HG03439 (cell line): ENCODE results near the gene MAP2K2.
"Not testable (repeated sequence)": the region's sequence is repeated elsewhere in the genome, so short reads cannot be mapped to it uniquely, and the experiment has no call there.

Source experiments
- ATAC-seq: cut with Tn5 transposase; IDR thresholded peaks from one replicate; pipeline ENCODE4 v1.9.1; 2021; ENCODE audit warnings: mild to moderate bottlenecking, moderate library complexity; ENCODE audit not compliant: unreplicated experiment

Gene MAP2K2

DNA sequence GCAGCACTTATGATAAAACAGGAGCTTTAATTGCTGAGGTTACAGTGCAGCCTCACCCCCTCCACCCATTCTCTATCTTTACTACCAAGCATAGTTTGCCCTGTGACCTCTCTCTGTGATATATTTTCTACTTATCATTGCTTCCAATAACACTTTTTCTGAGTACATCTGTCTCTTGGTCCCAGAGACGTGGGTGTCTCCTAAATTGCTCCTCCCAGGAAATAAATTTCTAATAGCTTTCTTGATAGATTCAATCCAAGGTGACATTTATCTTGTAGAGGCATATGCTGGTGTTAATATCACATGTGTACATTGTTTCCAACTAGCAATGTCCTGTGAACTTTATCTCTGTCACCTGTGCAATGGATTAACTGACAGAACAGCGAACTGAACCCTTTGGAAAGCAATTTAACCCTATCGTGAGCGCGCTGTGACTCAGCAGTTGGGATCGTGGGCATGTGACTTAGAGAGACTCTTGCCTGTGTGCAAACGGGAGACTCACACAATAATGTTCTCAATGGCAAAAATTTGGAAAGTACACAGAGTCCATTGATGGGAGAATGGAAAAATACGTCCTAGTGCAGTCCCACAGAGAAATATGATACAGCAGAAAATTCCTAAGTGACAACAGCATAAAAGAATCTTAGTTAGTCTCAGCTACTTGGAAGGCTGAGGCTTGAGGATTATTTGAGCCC is 7.0 kb upstream of the MAP2K2 start:
- ATAC-seq = no peak

DNA sequence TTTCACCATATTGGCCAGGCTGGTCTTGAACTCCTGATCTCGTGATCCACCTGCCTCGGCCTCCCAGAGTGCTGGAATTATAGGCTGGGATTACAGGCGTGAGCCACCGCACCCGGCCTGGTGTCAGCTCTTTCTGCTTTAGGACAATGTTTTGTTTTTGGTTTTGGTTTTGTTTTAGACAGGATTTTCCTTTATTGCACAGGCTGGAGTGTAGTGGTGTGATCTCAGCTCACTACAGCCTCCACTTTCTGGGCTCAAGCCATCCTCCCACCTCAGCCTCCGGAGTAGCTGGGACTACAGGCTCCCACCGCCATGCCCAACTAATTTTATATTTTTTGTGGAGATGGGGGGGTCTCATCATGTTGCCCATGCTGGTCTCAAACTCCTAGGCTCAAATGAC is 5.1 kb upstream of the MAP2K2 start:
- ATAC-seq = not testable (repeated sequence)

DNA sequence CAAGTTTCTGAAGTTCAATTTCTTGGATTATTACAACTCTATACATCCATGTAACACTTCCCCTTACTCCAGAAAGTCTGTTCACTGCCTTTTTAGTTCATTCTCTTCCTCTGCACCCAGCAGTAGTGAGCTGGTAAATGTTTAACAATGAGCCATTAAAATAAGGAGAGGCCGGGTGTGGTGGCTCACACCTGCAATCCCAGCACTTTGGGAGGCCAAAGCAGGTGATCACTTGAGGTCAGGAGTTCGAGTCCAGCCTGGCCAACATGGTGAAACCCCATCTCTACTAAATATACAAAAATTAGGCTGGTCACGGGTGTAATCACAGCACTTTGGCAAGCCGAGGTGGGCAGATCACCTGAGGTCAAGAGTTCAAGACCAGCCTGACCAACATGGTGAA is 3.4 kb upstream of the MAP2K2 start:
- not testable (repeated sequence) for ATAC-seq

DNA sequence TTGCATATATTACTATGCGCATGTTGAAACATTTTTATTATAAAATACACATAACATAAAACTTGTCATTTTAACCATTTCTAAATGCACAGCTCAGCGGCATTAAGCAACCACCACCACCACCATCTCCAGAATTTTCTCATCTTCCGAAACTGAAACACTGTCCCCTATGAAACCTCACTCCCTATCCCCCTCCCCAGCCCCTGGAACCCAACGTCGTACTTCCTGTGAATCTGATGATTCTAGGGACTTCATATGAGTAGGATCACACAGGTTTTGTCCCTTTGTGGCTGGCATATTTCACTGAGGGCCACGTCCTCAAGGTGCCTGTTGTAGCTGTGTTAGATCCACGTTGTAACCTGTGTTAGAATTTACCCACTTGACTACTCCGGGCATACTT is 716 bp upstream of the MAP2K2 start:
- no peak for ATAC-seq

DNA sequence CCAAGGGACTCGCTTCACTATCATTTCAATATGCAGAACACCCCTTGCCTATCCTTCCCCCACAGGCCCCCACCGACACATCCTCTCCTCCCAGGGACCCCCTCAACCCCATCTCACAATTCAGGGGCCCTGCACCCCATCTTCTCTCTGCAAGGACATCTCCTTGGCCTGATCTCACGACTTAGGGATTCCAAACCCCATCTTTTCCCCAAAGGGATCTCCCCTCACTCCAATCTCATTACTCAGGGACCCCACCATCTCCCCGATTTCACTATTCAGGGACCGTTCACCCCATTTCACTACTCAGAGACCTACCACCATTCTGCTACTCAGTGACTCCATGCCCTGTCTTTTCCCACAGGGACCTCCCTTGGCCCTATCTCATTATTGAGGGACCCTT is 1.4 kb downstream of the MAP2K2 start:
- no peak for ATAC-seq

DNA sequence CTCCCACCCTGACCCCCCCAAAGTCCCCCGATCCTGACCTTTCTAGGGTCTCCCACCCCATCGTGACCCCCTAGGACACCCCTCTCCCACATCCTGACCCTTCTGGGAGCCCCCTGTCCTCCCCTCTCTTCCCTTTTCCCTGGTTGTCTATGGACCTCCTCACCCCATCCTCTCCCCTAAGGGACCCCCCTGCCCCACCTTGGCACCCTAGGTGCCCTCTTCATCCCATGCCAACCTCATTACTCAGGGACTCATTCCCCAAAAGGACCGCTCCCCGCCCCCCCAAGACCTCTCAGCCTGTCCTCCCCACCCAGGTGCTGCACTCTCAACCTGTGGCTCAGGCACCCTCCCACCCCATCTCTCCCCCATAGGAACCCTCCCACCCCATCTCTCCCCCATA is 2.1 kb downstream of the MAP2K2 start:
- ATAC-seq = no peak

DNA sequence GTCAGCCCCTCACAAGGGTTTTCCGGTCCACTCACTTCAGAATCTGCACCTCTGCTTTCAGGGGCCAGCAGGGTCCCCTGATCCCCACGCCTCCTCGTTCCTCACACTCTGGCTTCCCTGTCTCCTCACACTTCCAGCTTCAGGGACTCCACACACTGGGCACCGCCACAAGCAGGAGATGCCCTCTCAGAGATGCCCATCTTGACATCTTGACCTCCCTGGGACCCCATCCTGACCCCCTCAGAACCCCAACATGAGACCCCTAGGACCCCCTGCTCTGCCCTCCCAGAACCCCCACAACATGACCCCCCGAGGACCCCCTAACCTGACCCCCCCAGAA is 2.7 kb downstream of the MAP2K2 start:
- no peak for ATAC-seq

DNA sequence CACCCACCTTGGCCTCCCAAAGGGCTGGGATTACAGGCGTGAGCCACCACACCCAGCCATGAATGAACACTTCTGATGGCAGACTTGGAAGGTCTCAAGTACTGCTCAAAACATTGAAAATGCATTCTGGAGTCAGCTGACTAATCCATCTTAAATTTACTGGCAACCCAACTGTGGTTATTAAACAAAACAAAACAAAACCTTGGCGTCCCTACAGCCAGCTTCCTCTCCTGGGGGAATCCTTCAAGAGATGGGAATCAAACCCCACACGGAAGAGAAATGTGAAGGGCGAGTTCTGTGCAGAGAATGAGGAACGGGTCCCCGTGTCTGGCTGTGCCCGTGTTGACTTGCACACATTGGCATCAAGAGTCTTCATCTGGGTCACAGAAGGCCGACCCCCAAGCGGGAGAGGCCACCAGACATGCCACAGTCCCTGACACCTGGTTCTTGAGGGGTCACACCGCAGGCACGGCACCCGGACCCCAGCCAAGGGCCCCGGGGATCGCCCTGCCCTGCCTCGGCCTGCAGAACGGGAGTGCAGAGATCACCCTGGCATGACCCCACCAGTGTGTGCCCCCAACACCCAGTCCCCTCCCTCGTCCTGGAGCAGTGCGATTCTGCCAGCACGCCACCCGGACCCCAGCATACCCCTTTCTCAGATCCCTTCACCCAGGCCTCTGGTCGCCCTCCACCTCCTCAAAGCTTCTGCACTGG is 3.2 kb downstream of the MAP2K2 start:
- ATAC-seq = no peak

DNA sequence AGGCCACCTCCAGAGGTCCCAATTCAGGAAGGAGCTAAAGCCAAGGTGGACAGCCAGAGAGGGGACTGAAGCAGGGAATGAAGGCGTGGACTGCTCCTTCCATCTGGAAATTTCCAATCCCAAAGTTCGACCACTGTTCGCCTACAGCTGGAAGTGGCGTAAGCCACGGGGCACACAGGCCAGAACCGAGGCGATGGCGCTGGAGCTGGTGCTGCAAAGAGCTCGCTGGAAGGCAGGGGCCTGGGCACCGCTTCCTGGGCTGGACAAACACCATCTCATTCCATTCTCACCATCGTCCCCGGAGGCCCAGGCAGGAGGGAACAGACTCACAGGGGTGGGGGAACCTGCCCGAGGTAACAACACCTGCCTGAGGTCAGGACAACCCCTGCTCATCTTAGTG is 4.2 kb downstream of the MAP2K2 start:
- ATAC-seq = no peak

DNA sequence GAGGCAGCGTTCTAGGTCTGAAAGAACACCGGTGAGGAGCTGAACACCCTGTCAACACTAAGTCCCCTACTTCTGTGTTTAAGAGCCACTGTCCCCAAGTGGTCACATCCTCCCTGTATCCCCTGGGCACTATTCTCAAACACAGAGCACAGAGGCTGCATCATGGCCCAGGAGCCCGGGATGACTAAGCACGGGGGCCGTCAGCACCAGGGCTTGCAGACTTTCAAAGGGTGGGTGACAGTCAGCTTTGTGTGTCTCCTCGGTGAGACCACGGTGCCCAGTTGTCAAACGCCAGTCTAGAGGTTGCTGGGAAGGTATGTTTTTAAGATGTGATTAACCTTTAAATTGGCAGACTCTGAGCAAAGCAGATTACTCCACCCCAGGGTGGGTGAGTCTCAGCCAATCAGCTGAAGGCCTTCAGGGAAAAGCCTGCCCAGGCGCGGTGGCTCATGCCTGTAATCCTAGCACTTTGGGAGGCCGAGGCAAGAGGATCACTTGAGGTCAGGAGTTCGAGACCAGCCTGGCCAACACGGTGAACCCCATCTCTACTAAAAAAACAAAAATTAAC is 8.0 kb downstream of the MAP2K2 start:
- ATAC-seq = peak; percentile 33

DNA sequence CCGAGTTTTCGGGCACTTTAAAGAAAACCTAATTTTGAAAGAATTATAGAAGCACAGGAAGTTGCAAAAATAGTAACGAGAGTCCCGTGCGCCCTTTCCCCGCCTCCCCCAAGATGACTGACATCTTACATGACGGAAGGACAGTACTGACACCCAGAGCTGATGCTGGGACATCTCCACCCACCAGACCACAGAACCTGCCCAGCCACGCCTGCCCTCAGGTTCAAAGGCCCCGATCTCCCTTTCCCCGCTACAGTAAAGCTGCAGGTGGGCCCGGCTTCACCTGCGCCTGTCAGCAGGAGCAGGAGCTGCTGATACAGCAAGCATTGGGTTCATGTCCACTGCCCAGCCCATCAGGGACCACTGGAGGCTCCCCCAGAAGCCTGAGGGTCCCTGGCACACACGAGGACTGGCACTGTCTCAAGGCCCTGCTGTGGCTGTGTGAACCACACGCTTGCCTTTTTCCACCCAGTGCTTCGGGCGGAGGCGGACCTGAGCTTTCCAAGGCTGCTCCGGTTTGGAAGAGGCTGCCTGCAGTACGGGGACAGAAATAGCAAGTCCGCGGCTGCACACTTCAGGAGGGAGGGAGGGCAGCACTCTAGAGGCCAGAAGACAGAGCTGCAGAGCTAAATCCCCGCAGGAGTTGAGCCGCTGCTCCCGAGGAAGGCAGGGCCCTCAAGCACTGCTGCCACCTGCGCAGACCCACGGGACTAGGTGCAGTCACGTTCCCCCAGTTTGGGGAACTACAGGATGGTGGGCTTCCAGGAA is 8.7 kb downstream of the MAP2K2 start:
- ATAC-seq = peak; percentile 59

DNA sequence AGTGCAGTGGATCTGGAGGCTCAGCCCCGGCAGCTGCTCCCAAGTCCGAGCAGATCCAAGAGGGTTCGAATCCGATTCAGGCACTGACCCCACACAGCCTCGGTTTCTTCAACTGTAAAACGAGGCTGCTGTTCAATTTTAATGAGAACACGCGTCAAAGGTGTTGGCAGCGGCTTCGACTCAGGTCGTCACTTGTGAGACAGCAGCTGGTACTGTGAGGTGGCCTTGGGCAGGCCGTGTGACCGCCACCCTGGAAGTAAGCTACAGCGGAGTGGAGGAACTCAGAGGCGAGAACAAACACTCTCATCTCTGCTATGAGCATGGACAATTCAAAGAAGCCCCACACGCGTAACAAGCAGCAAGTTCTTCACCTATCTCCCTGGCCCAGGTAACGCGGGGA is 9.7 kb downstream of the MAP2K2 start:
- ATAC-seq = no peak

DNA sequence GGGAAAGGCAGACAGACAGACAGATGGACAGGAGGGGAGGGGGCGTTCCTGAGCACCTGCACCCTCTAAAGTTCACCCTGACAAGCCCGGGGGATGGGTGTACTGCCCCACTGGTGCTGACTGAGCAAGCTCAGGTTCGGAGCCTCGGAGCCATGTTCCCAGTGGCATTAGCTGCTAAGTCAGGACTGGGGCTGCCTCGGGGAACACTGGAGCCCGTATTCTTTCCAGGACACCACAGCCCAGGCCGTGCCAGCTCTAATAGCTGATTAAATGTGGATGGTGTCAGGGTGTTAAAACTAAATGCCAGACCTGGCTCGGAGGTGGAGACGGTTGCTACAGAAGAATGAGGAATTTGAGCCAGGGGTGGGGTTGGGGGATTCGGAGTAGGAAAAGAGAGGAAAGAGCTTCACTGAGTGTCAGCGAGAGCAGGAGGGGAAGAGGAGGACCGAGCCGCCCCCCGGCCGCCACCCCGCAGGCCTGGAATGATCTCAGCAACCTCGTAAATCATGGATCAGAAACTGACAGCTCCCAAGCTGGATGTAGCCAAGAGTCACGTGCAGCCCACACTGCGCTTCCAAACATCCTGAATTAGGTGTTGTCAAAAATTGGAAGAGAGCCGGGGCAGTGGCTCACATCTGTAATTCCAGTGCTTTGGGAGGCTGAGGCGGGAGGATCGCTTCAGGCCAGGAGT is 10.4 kb downstream of the MAP2K2 start:
- no peak for ATAC-seq

DNA sequence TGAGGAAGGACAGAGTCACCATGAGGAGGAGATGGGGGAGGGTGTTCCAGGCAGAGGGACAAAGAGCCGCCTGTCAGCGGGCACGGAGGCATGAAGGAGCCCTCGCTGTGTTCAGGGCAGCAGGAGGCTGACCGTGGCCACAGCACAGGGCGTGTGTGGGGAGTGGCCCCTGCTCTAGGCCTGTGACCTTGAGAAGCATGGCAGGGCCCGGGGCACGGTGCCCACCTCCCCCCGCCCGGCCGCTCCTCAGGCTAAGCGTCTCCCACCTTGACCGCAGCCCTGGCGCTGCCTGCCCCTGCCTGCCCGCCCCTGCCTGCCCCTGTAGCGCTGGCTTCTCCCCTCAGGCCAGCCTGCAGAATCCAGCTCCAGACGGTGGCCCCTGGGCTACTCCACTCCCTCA is 11.6 kb downstream of the MAP2K2 start:
- ATAC-seq = no peak

DNA sequence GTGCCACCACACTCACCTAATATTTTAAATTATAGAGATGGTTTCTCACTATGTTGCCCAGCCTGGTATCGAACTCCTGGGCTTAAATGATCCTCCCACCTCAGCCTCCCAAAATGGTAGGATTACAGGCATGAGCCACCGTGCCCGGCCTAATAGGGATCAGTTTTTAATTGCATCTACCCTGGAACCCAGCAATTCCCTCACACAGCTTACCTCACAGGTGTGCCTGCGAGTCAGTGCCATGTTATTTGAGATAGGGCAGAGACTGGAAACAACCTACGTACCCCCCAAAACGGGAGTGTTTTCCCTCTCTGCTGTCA is 14.3 kb downstream of the MAP2K2 start:
- no peak for ATAC-seq

DNA sequence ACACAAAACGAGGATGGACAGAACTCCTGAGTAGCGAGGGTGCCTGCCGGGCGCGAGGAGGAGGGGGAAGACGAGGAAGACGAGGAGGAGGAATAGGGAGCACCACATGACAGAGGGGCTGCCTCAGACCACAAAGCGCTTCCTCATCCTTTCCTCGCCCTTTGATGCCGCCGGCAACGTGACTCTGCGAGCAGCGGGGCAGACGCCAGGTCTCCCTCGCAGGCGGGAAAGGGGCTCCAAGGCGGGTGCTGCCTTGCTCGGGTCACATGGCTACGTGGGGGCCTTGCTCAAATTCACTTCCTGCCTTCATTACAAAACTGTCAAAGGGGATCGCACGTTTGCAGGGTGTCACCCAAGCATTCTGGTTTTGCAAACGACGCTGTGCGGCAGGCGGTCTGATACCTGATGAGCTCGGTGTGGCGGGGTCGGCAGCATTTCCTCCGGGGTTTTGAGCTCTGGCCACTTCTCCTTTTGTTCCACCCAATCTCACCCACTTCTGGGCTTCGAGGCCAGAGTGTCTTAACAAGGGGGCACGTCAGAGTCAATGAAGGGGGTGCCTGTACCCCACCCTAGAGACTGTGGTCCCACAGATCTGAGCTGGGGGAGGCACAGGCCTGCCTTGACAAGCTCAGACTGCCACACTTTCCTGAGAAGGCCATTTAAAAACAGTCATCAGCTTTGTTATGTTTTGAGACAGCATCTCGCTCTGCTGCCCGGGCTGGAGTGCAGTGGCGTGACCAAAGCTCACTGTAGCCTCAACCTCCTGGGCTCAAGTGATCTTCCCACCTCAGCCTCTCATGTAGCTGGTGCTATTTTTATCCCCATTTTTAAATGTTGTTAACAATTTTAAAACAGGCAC is 14.9 kb downstream of the MAP2K2 start:
- peak; percentile 51 for ATAC-seq

DNA sequence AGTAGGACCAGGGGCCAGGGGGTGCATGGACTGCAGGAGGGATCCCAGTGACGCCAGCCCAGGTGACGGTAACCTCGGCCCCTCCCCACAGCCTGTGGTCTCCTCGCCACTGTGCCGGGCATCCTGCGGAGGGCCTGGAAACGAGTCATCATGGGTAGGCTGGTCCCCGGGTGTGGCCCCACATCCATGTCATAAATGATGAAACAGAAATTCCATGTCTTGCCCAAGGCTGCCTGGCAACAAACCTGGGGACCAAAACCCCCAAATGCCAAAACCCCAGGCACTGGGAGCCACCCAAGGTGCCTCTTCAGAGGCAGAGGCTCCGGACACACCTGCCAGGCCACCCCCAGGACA is 20.9 kb downstream of the MAP2K2 start:
- ATAC-seq = no peak

DNA sequence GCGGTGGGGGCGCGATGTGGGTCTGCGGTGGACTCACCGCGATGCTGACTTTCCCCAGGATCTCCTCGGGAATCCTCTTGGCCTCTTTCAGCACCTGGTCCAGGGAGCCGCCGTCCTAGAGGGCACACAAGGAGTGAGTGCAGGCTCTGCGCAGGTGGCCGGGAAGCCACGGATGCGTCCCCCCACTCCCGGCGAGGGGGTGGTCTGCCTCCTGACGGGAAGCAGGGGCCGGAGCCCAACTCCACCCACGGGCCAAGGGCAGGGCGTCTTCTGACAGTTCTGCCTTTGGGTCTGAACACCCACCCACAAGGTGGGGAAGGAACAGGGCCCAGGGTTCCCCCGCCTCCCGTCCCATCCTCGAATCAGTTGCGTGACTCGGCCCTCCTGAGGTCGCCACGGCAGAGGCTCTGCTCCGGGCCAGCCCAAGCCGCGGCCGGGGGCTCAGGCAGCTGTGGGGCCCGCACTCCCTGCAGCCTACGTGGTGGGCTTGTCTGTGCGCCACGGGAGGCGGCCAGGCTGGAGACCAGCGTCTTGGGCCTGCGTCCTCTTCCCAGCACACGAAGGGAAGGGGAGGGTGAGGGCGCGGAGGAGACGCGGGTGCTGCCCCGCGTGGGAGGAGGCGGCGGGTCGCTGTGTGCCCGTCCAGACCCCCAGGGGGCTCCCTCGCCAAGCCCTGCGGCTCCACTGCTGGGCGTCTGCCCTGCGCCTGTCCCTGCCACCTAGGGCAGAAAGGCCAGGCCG is 21.4 kb downstream of the MAP2K2 start:
- ATAC-seq = no peak

DNA sequence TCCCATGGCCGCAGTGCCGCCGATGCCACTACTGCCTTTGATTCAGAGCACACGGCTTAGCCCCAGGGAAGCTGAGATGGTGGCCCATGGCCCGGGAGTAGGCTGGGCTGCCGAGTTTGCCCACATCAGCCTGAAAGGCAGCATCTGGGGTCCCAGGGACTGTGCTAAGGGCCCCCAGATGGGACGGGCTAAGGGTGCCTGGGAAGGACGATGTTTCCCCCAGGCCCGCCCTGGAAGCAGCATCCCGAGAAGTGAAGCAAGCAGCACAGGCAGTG is 22.5 kb downstream of the MAP2K2 start:
- no peak for ATAC-seq
